Glomerular visceral epithelial cell (primary cell): Measurements from ENCODE around the gene TEX29.

ENCODE experiments used
- DNase-seq: peaks from one replicate; pipeline ENCODE4 v3.0.0-alpha.2; 2016; ENCODE audit errors: extremely low spot score

TEX29 gene

GRCh38 chr13:111319998-111320911 lies at the start of gene TEX29:
Gene TEX29, plus strand, starts transcription at chr13:111320642. Its CDS starts 249 bp downstream, at chr13:111320891.
- no peak for DNase-seq

DNA sequence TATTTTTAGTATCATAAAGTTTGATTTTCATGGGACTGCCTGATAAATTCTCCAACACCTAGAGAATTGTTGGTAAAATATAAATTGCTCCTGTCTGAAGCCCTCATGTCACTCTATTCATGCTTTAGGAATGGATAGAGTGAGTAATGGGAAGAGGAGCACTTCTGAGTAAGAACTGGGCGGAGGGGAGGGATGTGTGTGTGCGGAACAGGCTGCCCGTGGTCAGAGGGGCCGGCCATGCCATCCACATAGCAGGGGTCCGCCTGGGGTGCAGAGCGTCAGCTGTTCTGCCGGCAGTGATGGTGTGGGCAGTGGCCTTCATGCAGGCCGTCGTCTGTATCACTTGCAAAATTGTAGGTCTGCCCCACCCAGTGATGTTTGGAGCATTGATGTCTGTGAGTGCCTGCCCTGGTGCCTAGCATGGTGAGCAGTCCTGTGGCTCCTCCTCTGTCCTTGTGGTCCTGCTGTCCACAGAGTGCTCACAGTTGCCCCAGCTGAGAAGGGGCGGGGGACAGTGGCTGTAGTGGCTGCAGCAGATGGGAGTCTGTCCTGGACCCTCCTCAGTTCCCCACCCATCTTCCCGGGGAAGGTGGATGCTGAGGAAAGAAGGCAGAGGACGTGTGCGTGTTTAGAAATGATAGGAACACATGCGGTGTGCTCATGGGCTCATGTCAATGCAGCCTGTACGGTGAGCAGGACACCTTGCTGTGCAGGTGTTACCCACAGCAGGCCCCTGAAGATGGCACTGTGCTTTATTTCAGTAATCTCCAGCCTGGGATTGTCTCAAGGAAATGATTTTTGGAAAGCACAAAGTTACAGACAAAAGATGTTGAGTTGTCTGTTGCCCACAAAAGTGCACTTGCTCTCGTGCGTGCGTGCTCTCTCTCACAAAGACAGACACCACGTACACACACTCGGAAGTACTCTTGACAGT lies 49.4 kb upstream of the TEX29 start:
- no peak for DNase-seq

DNA sequence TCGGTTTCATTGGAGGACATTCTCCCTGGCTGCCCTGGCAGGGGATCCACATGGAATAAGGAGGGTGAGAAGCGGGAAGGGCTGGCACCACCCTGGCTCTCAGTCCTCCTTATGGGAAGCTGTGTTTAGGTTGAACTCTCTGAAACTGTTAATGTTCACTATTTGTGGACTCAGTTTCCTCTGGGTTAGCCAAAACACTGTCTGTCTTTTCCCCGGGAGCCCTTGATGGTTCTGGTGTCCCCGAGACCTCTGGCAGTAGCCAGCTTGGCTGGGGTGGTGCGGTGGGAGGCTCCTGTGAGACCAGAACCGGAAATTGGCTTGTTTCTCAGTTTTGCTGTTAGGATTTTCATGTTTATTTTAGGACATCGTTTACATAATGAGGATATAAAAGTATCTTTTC lies 48.3 kb upstream of the TEX29 start:
- DNase-seq = no peak

DNA sequence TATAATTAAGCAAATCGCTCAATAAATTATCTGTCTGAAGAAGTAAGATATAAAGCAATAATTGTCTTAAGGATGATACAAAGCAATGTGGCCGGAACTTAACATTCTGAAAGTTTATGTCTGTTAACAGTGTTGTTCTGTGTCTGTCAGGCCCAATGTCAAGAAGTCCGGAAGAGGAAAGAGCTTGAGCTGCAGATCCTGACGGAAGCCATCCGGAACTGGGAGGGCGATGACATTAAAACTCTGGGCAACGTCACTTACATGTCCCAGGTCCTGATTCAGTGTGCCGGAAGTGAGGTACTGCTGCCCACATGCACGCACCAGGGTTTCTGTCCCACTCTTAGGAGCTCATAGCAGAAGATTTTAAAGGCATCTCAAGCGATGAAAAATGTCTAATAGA lies 45.1 kb upstream of the TEX29 start:
- DNase-seq = no peak

DNA sequence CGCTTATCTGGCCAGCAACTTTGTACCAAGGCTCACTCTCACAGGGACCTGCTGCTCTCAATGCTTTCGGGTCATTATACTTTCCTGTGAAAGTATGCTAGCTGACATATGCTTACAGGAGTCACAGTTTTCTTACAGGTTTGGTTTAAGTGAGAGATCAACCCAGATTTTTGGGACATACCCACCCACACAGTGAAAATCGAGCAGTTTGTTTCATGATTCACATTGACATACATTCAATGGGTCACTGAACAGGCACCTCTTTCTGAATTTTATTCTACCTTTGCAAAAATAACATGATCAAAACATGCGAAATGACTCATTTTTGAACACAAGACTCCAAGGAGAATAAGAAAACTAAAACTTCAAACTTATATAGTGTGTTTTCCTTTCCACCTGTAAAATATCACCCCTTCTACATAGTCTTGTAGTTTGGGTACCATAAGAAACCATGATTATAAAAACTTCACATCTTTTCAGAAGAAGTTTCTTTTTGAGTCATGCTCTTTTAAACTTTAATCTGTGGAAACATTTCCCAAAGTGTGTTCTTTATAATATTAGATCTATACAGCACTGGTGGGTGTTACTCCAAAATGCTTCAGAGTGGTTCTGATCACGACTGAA lies 44.3 kb upstream of the TEX29 start:
- no peak for DNase-seq

GRCh38 chr13:111278258-111278657 lies 42.2 kb upstream of the TEX29 start:
- DNase-seq = no peak

DNA sequence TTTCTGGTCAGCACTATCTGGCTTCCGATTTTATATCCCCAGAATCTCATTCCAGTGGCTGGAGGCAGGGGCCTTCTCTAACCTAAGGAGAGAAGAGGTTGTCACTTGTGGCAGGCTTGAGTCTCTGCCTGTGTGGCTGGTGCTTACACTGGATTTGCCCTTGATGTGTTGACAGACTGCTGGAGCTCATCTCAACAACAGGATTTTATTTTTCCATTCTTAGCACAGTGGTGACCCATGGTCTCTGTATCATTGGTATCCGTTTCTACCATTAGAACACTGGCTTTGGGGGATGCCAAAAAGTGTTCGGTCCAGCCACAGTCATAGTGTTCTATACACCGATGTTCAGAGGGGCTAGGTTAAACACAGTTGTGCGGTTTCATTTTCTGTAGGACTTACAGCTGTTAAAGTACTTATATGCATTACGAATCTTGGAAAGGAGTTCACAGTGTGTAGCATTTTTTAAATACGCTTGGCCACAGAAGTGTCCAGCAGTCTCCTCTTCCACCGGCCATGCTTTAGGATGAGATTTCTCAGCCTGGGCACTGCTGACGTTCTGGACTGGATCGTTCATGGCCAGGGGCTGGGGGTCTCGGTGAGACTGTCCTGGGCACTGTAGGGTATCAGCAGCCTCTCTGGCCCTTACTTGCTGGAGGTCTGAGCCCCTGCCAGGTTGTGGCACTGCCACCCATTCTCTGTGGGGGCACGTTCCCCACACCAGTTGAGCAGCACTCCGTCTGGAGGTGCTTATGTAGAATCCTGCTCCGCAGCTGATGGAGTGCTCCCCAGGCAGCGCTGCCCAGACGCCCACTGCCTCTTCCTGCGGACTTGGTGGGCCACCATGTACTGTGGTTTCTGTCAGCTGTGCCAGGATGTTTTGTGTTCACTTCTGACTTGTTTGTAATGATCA lies 41.4 kb upstream of the TEX29 start:
- DNase-seq = no peak

- DNase-seq = no peak
Observed at GRCh38 chr13:111280226-111280625, 40.2 kb upstream of the TEX29 start.

DNA sequence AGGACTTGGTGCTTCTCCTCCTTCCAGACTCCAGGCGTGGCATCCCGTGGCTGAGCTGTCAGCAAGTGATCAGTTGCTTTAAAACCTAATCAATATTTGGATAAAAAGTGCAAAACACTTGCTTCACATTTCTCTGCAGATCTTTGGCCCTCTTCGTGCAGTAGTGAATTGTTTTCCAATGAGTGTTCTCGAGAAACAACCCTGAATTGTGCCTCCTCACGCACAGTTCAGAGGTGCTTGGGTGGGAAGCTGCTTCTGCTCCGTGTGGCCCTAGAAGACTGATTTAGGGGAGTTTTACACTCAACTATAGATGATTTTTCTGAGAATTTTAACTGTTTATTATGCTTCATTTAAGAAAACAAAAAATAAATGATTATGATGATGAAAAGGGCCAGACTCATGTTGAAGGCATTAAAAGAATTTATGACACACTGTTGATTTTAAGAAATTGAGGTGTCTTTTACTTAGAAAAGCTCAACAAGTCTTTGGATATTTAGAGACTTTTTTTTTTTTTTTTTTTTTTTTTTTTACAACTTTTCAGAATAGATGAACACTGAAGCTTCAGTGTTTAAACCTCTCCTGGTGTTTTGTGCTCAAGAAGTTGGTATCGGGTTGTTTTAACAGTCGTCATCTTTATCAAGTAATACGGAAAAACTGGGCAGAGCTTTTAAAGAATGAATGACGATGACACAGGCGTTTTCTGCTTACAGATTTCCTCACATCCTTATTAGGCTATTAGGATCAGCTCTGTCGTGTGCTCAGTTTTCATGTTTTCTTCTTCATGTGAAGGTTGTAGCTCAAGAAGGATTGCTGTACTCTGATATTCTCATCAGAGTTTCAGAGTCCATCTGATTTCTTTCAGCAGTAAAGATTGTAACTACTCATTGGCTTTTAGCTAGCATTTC lies 39.5 kb upstream of the TEX29 start:
- no peak for DNase-seq

DNA sequence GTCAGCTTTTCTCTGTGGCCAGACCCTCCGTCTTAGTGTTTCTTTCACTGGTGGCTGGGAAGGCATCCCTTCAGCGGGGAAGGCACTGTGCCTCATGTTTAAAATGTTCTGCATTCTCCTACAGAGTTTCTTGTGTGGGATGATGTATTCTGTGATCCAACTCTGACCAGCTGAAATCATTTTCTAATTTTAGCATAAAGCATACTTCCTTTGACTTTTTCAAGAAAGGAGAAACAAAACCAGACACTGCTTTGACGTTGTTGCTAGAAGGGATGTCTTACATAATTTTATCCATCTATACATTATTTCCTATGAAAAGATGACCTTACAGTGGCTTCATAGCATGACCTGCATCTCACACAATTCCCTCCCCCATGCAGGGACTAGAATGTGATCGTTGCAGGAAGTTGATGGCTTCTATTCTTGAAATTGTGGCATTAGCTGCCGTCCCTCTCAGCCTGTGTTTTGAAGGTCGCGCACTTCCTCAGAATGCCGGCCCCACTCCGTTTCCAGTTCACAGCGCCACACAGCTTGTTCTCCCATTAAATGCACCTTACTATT lies 38.6 kb upstream of the TEX29 start:
- DNase-seq = no peak

GRCh38 chr13:111282425-111282824 lies 38.0 kb upstream of the TEX29 start:
- no peak for DNase-seq

DNA sequence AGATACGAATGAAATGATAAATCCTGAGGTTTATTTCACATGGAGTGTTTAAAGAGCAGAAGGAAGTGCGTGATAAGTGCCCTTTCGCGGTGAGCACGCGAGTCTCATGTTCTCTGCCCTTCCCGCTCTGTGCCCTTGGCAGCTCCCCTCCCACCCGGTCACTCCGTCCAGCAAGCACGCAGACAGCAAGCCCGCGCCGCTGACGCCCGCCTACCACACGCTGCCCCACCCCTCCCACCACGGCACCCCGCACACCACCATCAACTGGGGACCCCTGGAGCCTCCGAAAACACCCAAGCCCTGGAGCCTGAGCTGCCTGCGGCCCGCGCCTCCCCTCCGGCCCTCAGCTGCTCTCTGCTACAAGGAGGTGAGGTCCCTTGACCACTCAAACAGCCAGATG lies 37.4 kb upstream of the TEX29 start:
- no peak for DNase-seq

DNA sequence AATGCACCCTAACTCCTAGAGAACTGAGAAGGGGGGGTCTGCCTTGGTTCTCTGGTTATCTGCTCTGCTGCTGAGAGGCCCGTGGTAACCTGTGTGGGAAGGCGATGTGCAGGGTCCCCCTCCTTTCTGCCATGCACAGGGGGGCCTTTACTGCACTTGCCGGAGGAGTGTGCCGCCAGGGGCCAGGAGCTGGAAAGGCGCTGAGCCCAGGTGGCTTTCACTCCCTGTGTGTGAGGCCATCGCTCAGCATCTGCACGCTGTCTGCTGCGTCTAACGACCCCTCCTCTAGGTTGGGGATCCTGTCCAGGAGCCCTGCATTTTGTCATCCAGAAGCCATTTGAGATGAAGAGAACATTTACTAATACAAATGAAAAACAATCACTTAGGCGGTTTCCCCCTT lies 37.0 kb upstream of the TEX29 start:
- no peak for DNase-seq

- DNase-seq = no peak
Observed at GRCh38 chr13:111283991-111284390, 36.5 kb upstream of the TEX29 start.

DNA sequence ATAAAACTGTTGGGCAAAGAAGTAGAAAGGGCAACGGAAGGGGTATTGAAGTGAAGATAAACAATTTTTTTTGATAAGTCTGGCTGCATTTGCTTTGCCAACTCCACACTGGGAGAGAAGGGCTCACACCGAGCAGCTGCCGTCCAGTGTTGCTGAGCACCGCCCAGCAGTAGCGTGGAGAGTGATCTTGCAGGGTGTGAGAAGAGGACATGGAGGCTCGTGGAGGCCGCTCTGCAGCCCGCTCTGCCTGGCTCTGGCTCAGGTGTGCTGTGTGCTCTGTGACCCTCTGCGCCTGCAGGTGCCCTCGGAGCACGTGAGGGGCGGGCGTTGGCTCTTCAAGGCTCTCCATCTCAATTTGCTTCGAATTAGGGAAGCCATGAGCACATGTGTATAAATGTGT lies 35.9 kb upstream of the TEX29 start:
- DNase-seq = no peak

- DNase-seq = no peak
Observed at GRCh38 chr13:111286162-111286561, 34.3 kb upstream of the TEX29 start.

- DNase-seq = no peak
Observed at GRCh38 chr13:111286749-111287148, 33.7 kb upstream of the TEX29 start.

DNA sequence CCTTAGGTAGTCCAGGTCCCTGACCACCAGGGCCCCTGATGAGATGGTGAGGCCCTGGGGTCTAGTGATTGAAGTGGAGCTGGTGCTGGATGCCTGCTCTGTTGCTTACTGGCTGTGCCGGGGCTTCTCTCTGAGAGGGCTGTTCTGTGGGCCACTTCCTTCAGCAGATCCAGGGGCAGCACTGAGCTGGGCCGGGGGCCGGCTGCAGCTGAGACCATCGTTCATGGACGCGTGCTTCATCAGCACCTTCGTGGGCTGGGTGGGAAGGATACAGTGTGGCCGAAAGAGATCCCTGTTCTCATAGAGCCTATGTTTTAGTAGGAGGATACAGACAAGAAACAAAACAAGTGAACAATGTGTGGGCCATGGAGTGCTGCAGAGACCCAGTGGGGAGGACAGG lies 33.2 kb upstream of the TEX29 start:
- DNase-seq = no peak

GRCh38 chr13:111288276-111288675 lies 32.2 kb upstream of the TEX29 start:
- DNase-seq = no peak

GRCh38 chr13:111289251-111289650 lies 31.2 kb upstream of the TEX29 start:
- DNase-seq = no peak
